Lower leg skin (tissue), 4 donors: ENCODE data around the gene JAM2. TPM values are rescaled to one million over a fixed set of nuclear protein-coding genes. Genes with fewer than 3 reads are reported as not detected.
"Not testable (repeated sequence)": the region's sequence is repeated elsewhere in the genome, so short reads cannot be mapped to it uniquely, and the experiment has no call there.

Experiments
- DNase-seq, 2 donors: peaks; one replicate each; pipeline ENCODE4 v3.0.0-alpha.2; 2019; ENCODE audit warnings: low spot score in 2 of 2
- H3K4me3 ChIP-seq: fragments of 200-600 bp; sonication (generic); 2 replicates; pipeline ENCODE4 v1.5.1; 2017; ENCODE audit warnings: mild to moderate bottlenecking, low read depth; ENCODE audit not compliant: poor library complexity, severe bottlenecking
- POLR2A ChIP-seq, 2 donors: fragments of 450-650 bp; IDR thresholded peaks; one replicate each; pipeline ENCODE4 v1.6.1; 2016 to 2017; ENCODE audit warnings: antibody characterized with exemption in 2 of 2, mild to moderate bottlenecking in 1 of 2, moderate library complexity in 1 of 2
- WGBS, 2 donors: methylation state at CpG; one replicate each; pipeline ENCODE4 v1.1.5; 2018; 5-methylcytosine and 5-hydroxymethylcytosine counted together
- intact Hi-C: fragments of 100-400 bp; cut with DNase I; formaldehyde crosslinking; loops from one replicate; pipeline ENCODE4 v1.15.0; 2023; ENCODE audit warnings: low total_unique reads
- total RNA-seq, 4 donors: library from RNA; depleted of rRNA; stranded (reverse); fragments of >200 nt; gene quantifications; one replicate each; pipeline ENCODE4 v1.1.0, GENCODE V29; 2016
- TF ChIP-seq, protein P1 (sequence below), 3 donors: fragments of 450-650 bp; IDR thresholded peaks; one replicate each; pipeline ENCODE4 v1.5.1; 2016; ENCODE audit warnings: antibody characterized with exemption in 3 of 3, mild to moderate bottlenecking in 3 of 3, moderate library complexity in 2 of 3

JAM2 gene
- total RNA-seq, 4 donors from 2014 or later, result 1.5 to 11.1 (median 4.1) TPM

DNA sequence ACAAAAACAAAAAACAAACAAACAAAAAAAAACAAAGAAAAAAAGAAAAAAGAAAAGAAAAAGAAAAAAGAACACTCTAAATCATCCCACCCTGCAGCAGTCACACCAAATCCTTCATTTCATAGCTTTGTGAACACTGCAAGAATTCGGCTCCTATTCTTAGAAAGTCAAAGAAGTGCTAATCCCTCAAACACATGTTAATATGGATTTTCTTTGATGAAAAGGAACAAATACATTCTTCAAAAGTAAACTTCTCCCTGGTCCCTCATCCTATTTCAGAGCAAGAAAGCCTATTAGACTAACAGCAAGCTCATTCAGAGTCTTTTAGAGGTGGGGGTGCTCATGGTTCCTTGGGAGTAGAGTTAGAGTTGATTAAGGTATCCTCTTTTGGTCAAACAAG lies 24.6 kb upstream of the JAM2 start:
- DNase-seq, result no peak
- intact Hi-C loops, result no loop called here
- H3K4me3 ChIP-seq, result no peak overlapping the region
- WGBS, 2 donors, result 91 to 95% methylated on average over 1 of the region's 1 CpG
- TF ChIP-seq, protein P1, sequence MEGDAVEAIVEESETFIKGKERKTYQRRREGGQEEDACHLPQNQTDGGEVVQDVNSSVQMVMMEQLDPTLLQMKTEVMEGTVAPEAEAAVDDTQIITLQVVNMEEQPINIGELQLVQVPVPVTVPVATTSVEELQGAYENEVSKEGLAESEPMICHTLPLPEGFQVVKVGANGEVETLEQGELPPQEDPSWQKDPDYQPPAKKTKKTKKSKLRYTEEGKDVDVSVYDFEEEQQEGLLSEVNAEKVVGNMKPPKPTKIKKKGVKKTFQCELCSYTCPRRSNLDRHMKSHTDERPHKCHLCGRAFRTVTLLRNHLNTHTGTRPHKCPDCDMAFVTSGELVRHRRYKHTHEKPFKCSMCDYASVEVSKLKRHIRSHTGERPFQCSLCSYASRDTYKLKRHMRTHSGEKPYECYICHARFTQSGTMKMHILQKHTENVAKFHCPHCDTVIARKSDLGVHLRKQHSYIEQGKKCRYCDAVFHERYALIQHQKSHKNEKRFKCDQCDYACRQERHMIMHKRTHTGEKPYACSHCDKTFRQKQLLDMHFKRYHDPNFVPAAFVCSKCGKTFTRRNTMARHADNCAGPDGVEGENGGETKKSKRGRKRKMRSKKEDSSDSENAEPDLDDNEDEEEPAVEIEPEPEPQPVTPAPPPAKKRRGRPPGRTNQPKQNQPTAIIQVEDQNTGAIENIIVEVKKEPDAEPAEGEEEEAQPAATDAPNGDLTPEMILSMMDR (IDR thresholded peaks at IDR 0.05), result no peak
- TF ChIP-seq POLR2A (IDR thresholded peaks at IDR 0.05), result no peak

DNA sequence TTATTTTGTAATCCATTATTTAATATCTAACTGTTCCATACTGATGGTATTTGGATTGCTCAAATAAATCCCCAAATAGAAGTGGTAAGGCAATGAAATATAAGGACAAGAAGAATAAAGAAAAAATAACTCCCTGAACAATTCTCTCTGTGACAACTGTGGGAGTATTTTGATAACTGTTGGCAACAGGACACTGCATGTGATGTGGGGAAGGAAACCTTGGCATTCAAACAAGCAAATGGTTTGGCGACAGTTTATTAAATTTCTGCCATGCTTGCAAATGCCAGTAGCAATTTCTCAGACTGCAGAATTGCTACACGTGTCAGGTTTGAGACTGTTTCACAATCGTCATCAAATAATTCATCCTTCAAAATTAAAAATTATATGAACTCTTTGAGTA lies 23.2 kb upstream of the JAM2 start:
- H3K4me3 ChIP-seq, result no peak overlapping the region
- 31 to 35% methylated on average over 3 of the region's 3 CpGs for WGBS, 2 donors
- intact Hi-C loops, result no loop called here
- no peak for TF ChIP-seq POLR2A (IDR thresholded peaks at IDR 0.05)
- TF ChIP-seq, protein P1 (IDR thresholded peaks at IDR 0.05), result no peak
- DNase-seq, result no peak

DNA sequence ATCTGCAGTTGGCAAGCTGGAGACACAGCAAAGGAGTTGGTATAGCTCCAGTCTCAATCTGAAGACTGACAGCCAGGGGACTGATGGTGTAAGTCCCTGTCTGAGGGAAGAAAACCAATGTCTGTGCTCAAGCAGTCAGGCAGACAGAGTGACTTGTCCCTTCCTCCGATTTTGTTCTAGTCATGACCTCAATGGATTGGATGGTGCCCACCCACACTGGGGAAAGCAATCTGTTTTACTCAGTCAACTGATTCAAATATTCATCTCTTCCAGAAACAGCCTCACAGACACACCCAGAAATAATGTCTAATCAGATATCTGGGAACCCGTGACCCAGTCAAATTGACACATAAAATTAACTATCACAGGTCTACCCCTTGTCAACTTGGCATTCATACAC lies 19.9 kb upstream of the JAM2 start:
- H3K4me3 ChIP-seq, result no peak overlapping the region
- no peak for DNase-seq
- intact Hi-C loops, result no loop called here
- TF ChIP-seq POLR2A (IDR thresholded peaks at IDR 0.05), result no peak
- TF ChIP-seq, protein P1 (IDR thresholded peaks at IDR 0.05), result no peak
- 51 to 53% methylated on average over 2 of the region's 2 CpGs for WGBS, 2 donors

DNA sequence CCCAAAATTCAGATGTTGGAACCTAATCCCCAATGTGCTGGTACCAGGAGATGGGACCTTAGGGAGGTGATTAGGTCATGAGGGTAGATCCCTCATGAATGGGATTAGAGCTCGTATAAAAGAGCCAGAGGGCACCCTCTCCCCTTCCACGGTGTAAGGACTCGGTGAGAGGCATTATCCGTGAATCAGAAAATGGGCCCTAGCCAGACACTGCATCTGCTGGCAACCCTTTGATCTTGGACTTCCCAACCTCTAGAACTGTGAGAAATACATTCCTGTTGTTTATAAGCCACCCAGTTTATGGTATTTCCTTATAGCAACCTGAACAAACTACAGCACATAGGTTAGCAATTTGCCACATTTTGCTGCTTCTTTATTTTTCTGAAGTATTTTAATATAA lies 14.5 kb upstream of the JAM2 start:
- no peak overlapping the region for H3K4me3 ChIP-seq
- intact Hi-C loops, result no loop called here
- DNase-seq, result no peak
- WGBS, 2 donors, result 87 to 90% methylated on average over 4 of the region's 4 CpGs
- TF ChIP-seq POLR2A (IDR thresholded peaks at IDR 0.05), result no peak
- TF ChIP-seq, protein P1 (IDR thresholded peaks at IDR 0.05), result no peak

DNA sequence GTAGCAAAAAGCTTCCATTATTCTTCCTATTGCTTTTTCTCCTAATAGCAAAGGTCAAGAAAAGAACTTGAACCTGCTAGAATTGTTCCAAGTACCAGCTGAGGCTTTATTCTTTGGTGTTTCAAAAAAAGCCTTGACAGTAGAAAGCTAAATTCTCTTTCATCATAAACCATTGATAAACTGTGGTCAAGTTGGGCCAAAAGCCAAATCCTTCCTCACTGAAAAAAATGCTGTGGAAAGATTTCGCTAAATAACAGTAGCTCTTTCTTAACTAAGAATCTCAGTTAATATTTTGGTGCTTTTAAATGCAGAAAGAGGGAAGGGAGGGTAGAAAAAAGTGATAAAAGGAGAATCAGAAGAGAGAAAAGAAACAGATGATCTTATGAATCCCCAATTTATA lies 14.0 kb upstream of the JAM2 start:
- no peak overlapping the region for H3K4me3 ChIP-seq
- TF ChIP-seq, protein P1 (IDR thresholded peaks at IDR 0.05), result no peak
- no peak for TF ChIP-seq POLR2A (IDR thresholded peaks at IDR 0.05)
- no peak for DNase-seq
- 79 to 88% methylated on average over 1 of the region's 1 CpG for whole genome bisulfite sequencing, 2 donors
- intact Hi-C loops, result no loop called here

DNA sequence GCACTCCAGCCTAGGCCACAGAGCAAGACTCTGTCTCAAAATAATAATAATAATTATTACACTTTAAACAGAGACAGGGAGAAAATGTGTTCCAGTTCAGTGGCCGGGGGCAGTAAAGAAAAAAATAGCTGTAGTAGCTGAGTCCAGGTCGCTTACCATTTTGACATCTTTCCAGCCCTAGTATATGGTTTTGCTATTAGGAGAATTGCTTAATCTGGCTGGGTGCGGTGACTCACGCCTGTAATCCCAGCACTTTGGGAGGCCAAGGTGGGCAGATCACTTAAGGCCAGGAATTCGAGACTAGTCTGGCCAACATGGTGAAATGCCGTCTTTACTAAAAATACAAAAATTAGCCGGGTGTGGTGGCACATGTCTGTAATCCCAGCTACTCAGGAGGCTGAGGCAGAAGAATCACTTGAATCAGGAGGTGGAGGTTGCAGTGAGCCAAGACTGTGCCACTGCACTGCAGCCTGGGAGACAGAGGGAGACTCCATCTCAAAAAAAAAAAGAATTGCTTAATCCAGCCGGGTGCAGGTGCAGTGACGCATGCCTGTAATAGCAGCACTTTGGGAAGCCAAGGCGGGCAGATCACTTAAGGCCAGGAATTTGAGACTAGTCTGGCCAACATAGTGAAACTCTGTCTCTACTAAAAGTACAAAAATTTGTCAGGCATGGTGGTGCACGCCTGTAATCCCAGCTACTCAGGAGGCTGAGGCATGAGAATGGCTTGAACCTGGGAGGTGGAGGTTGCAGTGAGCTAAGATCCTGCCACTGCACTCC lies 13.1 kb upstream of the JAM2 start:
- DNase-seq, H3K4me3 ChIP-seq, intact Hi-C loops: not testable (repeated sequence)
- WGBS, 2 donors, result 88 to 91% methylated on average over 11 of the region's 11 CpGs
